Tibial nerve (tissue), 4 donors: ENCODE measurements around the gene COX6A1. TPM values are rescaled to one million over a fixed set of nuclear protein-coding genes. Genes with fewer than 3 reads are reported as not detected.

ENCODE experiments used
- DNase-seq, 2 donors: peaks; one replicate each; pipeline ENCODE4 v3.0.0-alpha.2; 2019; ENCODE audit warnings: low spot score in 2 of 2
- H3K27ac ChIP-seq, 4 donors: fragments of 200-600 bp; sonication (generic) in 3 of 4; one replicate each; pipeline ENCODE4 v1.5.1; 2017 to 2019; ENCODE audit warnings: mild to moderate bottlenecking in 1 of 4
- H3K27me3 ChIP-seq, 2 donors: fragments of 200-600 bp; sonication (generic) in 1 of 2; one replicate each; pipeline versions ENCODE4 v1.5.1 to v1.6.0; 2017 to 2019
- H3K36me3 ChIP-seq, 3 donors: fragments of 200-600 bp; sonication (generic); one replicate each; pipeline ENCODE4 v1.5.1; 2018 to 2019
- H3K4me1 ChIP-seq, 4 donors: fragments of 200-600 bp; sonication (generic) in 3 of 4; one replicate each; pipeline ENCODE4 v1.5.1; 2017 to 2019
- H3K4me3 ChIP-seq, 4 donors: fragments of 200-600 bp; sonication (generic) in 3 of 4; one replicate each; pipeline ENCODE4 v1.5.1; 2017 to 2019; ENCODE audit warnings: mild to moderate bottlenecking in 1 of 4, moderate library complexity in 1 of 4
- H3K9me3 ChIP-seq, 4 donors: fragments of 200-600 bp; sonication (generic) in 3 of 4; one replicate each; pipeline ENCODE4 v1.5.1; 2017 to 2019
- CTCF ChIP-seq, 5 experiments: fragments of 200-600 bp in 3 of 5; fragments of 450-650 bp in 2 of 5; sonication (generic) in 3 of 5; IDR thresholded peaks; one replicate each; pipeline ENCODE4 v1.5.1; 2016 to 2019; ENCODE audit warnings: antibody characterized with exemption in 5 of 5, mild to moderate bottlenecking in 3 of 5, moderate library complexity in 2 of 5
- EP300 ChIP-seq, 2 donors: sonication (generic); formaldehyde crosslinking; IDR thresholded peaks; one replicate each; pipeline ENCODE4 v1.6.1; 2017; ENCODE audit warnings: antibody characterized with exemption in 2 of 2, mild to moderate bottlenecking in 1 of 2
- POLR2A ChIP-seq, 2 donors: fragments of 450-650 bp; IDR thresholded peaks; one replicate each; pipeline ENCODE4 v1.6.1; 2017; ENCODE audit warnings: antibody characterized with exemption in 2 of 2, mild to moderate bottlenecking in 2 of 2, moderate library complexity in 2 of 2
- WGBS, 2 donors: methylation state at CpG; one replicate each; pipeline ENCODE4 v1.1.5; 2018; 5-methylcytosine and 5-hydroxymethylcytosine counted together
- total RNA-seq, 4 donors: library from RNA; depleted of rRNA; stranded (reverse); fragments of >200 nt; gene quantifications; one replicate each; pipeline ENCODE4 v1.1.0, GENCODE V29; 2016

COX6A1 gene
- total RNA-seq, 4 donors from 2014 or later, result 458 to 661 (median 570) TPM

GRCh38 chr12:120468325-120468820 is 30.5 kb downstream of the COX6A1 start:
- DNase-seq, result peak in 1 of 2 donors; percentile 12

GRCh38 chr12:120468821-120469449 is 31.0 kb downstream of the COX6A1 start:
- no peak for TF ChIP-seq POLR2A (IDR thresholded peaks at IDR 0.05)
- no peak for TF ChIP-seq EP300 (IDR thresholded peaks at IDR 0.05)
- TF ChIP-seq CTCF (IDR thresholded peaks at IDR 0.05), result no peak
- WGBS, 2 donors, result 0 to 1% methylated on average over 35 to 41 of the region's 57 CpGs
- peak in 1 of 2 donors; percentile 7 for DNase-seq
- peak overlapping the region; percentile 70 to 100 (median 95) for H3K4me3 ChIP-seq
- peak overlapping the region; percentile 83 to 95 (median 92) for H3K27ac ChIP-seq
- H3K9me3 ChIP-seq, result no peaks in the 10 kb centered on the region
- H3K4me1 ChIP-seq, result peaks cover 0 to 51% (median 27%) of the 10 kb centered on the region in 4 donors
- H3K36me3 ChIP-seq, result peaks cover 0 to 36% (median 4%) of the 10 kb centered on the region in 3 donors
- no peaks in the 10 kb centered on the region for H3K27me3 ChIP-seq

More at GRCh38 chr12:120468325-120468820, 30.5 kb downstream of the COX6A1 start:
- Histone ChIP-seq H3K27me3 (no peaks in the 10 kb centered on the region), H3K36me3 (peaks cover 0 to 41% (median 4%) of the 10 kb centered on the region in 3 donors), H3K4me1 (peaks cover 0 to 51% (median 27%) of the 10 kb centered on the region in 4 donors), H3K4me3 (peak overlapping the region; percentile 70 to 100 (median 95)), H3K9me3 (no peaks in the 10 kb centered on the region), H3K27ac (peak overlapping the region; percentile 83 to 95 (median 92))
- whole genome bisulfite sequencing, 2 donors, result 1% methylated on average over 19 to 23 of the region's 23 CpGs
- TF ChIP-seq CTCF (IDR thresholded peaks at IDR 0.05), result no peak
- no peak for TF ChIP-seq EP300 (IDR thresholded peaks at IDR 0.05)
- TF ChIP-seq POLR2A (IDR thresholded peaks at IDR 0.05), result no peak

- DNase-seq, result peak; percentile 88 to 90
- Histone ChIP-seq H3K4me3 (peak within 1 kb of the TSS; percentile 70 to 100 (median 95)), H3K27me3 (no peaks in the 10 kb centered on the region), H3K4me1 (peaks cover 0 to 51% (median 27%) of the 10 kb centered on the region in 4 donors), H3K36me3 (peaks cover 0 to 29% (median 4%) of the 10 kb centered on the region in 3 donors), H3K27ac (peak within 1 kb of the TSS; percentile 83 to 95 (median 92)), H3K9me3 (no peaks in the 10 kb centered on the region)
- WGBS, 2 donors, result 1% methylated on average over 51 to 61 of the region's 88 CpGs
- TF ChIP-seq EP300 (IDR thresholded peaks at IDR 0.05) (peak in 1 of 2 donors; percentile 91), POLR2A (IDR thresholded peaks at IDR 0.05) (peak; percentile 61 to 72), CTCF (IDR thresholded peaks at IDR 0.05) (peak; percentile 93 to 98 (median 96))
These were observed 31.7 kb downstream of the COX6A1 start, which contains the start of gene SRSF9 for GRCh38 chr12:120469450-120470149. Gene SRSF9, minus strand, starts transcription at chr12:120469748. Its CDS starts 139 bp downstream, at chr12:120469609.

- peak overlapping the region; percentile 83 to 95 (median 92) for H3K27ac ChIP-seq
These were observed 32.4 kb downstream of the COX6A1 start for GRCh38 chr12:120470150-120470784.

More at GRCh38 chr12:120470150-120470784, 32.4 kb downstream of the COX6A1 start:
- 58 to 64% methylated on average over 26 of the region's 26 CpGs for WGBS, 2 donors
- H3K36me3 ChIP-seq, result peaks cover 0 to 22% (median 2%) of the 10 kb centered on the region in 3 donors
- no peaks in the 10 kb centered on the region for H3K9me3 ChIP-seq
- DNase-seq, result no peak
- peak overlapping the region; percentile 70 to 100 (median 95) for H3K4me3 ChIP-seq
- TF ChIP-seq EP300 (IDR thresholded peaks at IDR 0.05) (no peak), CTCF (IDR thresholded peaks at IDR 0.05) (no peak), POLR2A (IDR thresholded peaks at IDR 0.05) (no peak)
- no peaks in the 10 kb centered on the region for H3K27me3 ChIP-seq
- H3K4me1 ChIP-seq, result peaks cover 0 to 51% (median 27%) of the 10 kb centered on the region in 4 donors
